ENCODE results near the gene GSTM2.

DNA sequence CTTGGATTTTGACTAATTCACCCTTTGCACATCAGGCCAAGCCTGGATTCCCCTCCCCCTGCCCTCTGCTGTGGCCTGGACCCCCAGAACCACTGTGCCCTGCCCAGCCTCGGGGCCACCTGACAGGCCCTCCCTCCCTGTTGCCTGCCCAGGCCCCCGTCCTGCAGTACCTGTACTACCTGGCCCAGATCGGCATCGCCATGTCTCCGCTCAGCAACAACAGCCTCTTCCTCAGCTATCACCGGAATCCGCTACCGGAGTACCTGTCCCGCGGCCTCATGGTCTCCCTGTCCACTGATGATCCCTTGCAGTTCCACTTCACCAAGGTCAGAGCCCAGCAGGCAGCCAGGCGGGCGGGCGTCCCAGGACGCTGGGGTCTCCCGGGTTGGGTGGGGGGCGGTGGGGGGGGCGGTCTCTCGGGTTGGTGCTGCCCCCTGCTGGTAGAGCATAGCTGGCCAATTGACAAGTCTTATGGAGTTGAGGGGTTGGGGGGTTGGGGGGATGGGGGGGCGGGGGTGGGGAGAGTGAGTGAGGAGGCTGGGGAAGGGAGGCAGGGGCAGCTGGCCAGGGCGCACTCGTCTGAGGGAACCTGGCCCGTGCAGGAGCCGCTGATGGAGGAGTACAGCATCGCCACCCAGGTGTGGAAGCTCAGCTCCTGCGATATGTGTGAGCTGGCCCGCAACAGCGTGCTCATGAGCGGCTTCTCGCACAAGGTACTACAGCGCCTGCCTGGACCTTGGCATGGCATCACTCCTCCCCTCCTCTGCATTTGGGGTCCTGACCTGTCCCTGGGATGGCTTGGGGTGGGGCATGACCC is 37.6 kb upstream of the GSTM2 start:
- TF ChIP-seq, protein P1, sequence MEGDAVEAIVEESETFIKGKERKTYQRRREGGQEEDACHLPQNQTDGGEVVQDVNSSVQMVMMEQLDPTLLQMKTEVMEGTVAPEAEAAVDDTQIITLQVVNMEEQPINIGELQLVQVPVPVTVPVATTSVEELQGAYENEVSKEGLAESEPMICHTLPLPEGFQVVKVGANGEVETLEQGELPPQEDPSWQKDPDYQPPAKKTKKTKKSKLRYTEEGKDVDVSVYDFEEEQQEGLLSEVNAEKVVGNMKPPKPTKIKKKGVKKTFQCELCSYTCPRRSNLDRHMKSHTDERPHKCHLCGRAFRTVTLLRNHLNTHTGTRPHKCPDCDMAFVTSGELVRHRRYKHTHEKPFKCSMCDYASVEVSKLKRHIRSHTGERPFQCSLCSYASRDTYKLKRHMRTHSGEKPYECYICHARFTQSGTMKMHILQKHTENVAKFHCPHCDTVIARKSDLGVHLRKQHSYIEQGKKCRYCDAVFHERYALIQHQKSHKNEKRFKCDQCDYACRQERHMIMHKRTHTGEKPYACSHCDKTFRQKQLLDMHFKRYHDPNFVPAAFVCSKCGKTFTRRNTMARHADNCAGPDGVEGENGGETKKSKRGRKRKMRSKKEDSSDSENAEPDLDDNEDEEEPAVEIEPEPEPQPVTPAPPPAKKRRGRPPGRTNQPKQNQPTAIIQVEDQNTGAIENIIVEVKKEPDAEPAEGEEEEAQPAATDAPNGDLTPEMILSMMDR (IDR thresholded peaks at IDR 0.05) = peak in 1 of 4 experiments; percentile 43
- TF ChIP-seq POLR2A (IDR thresholded peaks at IDR 0.05) (no peak), EP300 (IDR thresholded peaks at IDR 0.05) (no peak), POLR2AphosphoS5 (IDR thresholded peaks at IDR 0.05) (no peak)
